Hematopoietic multipotent progenitor cell (in vitro differentiated cells): ENCODE results near the gene DNAJB11. TPM values are rescaled to one million over a fixed set of nuclear protein-coding genes. Genes with fewer than 3 reads are reported as not detected.

Experiments used
- small RNA-seq: library from RNA; depleted of rRNA; stranded (forward); fragments of <200 nt; gene quantifications from one replicate; pipeline ENCODE3, GENCODE V24; 2012
- total RNA-seq: library from RNA; depleted of rRNA; stranded (reverse); fragments of >200 nt; gene quantifications from one replicate; pipeline ENCODE4 v1.2.3, GENCODE V29; 2012

The DNAJB11 gene
- total RNA-seq, 1 donor, result 23.4 TPM

Small RNA genes within 50 kb of the gene (small RNA-seq; reads per million reads assigned to genes)
- gene RF00017, result not detected

Other genes starting within 250 kb of the DNAJB11 start
- 6.2 TPM for gene DGKG, start 208.5 kb upstream of the DNAJB11 start, total RNA-seq
- gene CRYGS, start 26.3 kb upstream of the DNAJB11 start, total RNA-seq, result 0.81 TPM
- 19.7 TPM for gene TBCCD1, start 3.4 kb upstream of the DNAJB11 start, total RNA-seq
- gene AHSG, start 42.3 kb downstream of the DNAJB11 start, total RNA-seq, result not detected
- gene FETUB, start 69.7 kb downstream of the DNAJB11 start, total RNA-seq, result not detected
- not detected for gene HRG, start 95.3 kb downstream of the DNAJB11 start, total RNA-seq
- not detected for gene KNG1, start 146.6 kb downstream of the DNAJB11 start, total RNA-seq
- gene EIF4A2, start 212.9 kb downstream of the DNAJB11 start, total RNA-seq, result 299 TPM
- 10.0 TPM for gene RFC4, start 235.8 kb downstream of the DNAJB11 start, total RNA-seq